HepG2 (cell line): ENCODE results near the gene RTP2. TPM values are rescaled to one million over a fixed set of nuclear protein-coding genes. Genes with fewer than 3 reads are reported as not detected.
A peak's percentile ranks its signal among the peaks of the same experiment; 100 is the strongest.

ENCODE experiments used
- ATF2 ChIP-seq: sonication (generic); formaldehyde crosslinking; IDR thresholded peaks from 2 replicates; pipeline ENCODE4 v1.4.0; 2020; ENCODE audit warnings: missing genetic modification reagents
- EED ChIP-seq: sonication (generic); formaldehyde crosslinking; IDR thresholded peaks from 2 replicates; pipeline ENCODE4 v1.5.0; 2020; ENCODE audit warnings: mild to moderate bottlenecking, missing genetic modification reagents
- GMEB1 ChIP-seq: sonication (generic); formaldehyde crosslinking; IDR thresholded peaks from 2 replicates; pipeline ENCODE4 v1.5.1; 2020; ENCODE audit warnings: missing genetic modification reagents, mild to moderate bottlenecking, borderline replicate concordance
- KLF16 ChIP-seq, 2 experiments: sonication (generic) in 1 of 2; formaldehyde crosslinking in 1 of 2; IDR thresholded peaks; 2 replicates each; pipeline versions ENCODE4 v1.6.1 to v1.8.0; 2016 to 2023; ENCODE audit warnings: missing genetic modification reagents in 2 of 2, missing compliant biosample characterization in 1 of 2
- ONECUT2 ChIP-seq: sonication (generic); formaldehyde crosslinking; IDR thresholded peaks from 2 replicates; pipeline ENCODE4 v1.4.0; 2020; ENCODE audit warnings: missing genetic modification reagents
- PLRG1 ChIP-seq: fragments of 450-650 bp; conservative IDR thresholded peaks from 2 replicates; pipeline ENCODE4 v1.6.1; 2016
- SAP130 ChIP-seq: IDR thresholded peaks from 2 replicates; pipeline ENCODE4 v1.6.1; 2016; ENCODE audit warnings: low read depth
- SMARCE1 ChIP-seq: fragments of 450-650 bp; IDR thresholded peaks from 2 replicates; pipeline ENCODE4 v1.6.1; 2017; ENCODE audit warnings: borderline replicate concordance
- TFE3 ChIP-seq: IDR thresholded peaks from 2 replicates; pipeline ENCODE4 v1.6.1; 2016
- ZBTB44 ChIP-seq: sonication (generic); formaldehyde crosslinking; IDR thresholded peaks from 2 replicates; pipeline ENCODE4 v1.4.0; 2020; ENCODE audit warnings: missing genetic modification reagents
- ZNF121 ChIP-seq: sonication (generic); formaldehyde crosslinking; IDR thresholded peaks from 2 replicates; pipeline ENCODE4 v1.5.0; 2020; ENCODE audit warnings: mild to moderate bottlenecking, missing genetic modification reagents
- ZNF251 ChIP-seq: sonication (generic); formaldehyde crosslinking; IDR thresholded peaks from 2 replicates; pipeline ENCODE4 v1.9.0; 2021; ENCODE audit warnings: mild to moderate bottlenecking, missing genetic modification reagents
- ZNF512 ChIP-seq: sonication (generic); formaldehyde crosslinking; IDR thresholded peaks from 2 replicates; pipeline ENCODE4 v1.4.0; 2020; ENCODE audit warnings: mild to moderate bottlenecking, missing genetic modification reagents
- ZNF598 ChIP-seq: sonication (generic); formaldehyde crosslinking; IDR thresholded peaks from 2 replicates; pipeline ENCODE4 v1.5.1; 2020; ENCODE audit warnings: mild to moderate bottlenecking, missing genetic modification reagents, borderline replicate concordance
- polyA plus RNA-seq, 8 experiments: library from polyadenylated mRNA; depleted of rRNA in 3 of 8; stranded (reverse) in 7 of 8; unstranded in 1 of 8; fragments of >200 nt; fragmentation: Illumina TruSeq in 4 of 8; extraction: Trizol in 4 of 8; gene quantifications; 2 replicates each; pipeline versions ENCODE4 v1.2.1 to v1.2.3, GENCODE V29; 2011 to 2016; ENCODE audit warnings: low read depth in 4 of 8, missing spikeins in 1 of 8, mixed read lengths in 1 of 8; ENCODE audit not compliant: insufficient read depth in 1 of 8
- total RNA-seq, 5 experiments: library from RNA; depleted of rRNA; stranded (reverse); fragments of >200 nt; fragmentation: Illumina TruSeq; extraction: Trizol; gene quantifications; 2 replicates each; pipeline ENCODE4 v1.2.3, GENCODE V29; 2016; ENCODE audit warnings: low read depth in 1 of 5
- TF ChIP-seq, protein P1 (sequence below): sonication (generic); formaldehyde crosslinking; IDR thresholded peaks from 2 replicates; pipeline ENCODE4 v1.8.1; 2023; ENCODE audit warnings: mild to moderate bottlenecking, missing genetic modification reagents
- TF ChIP-seq, protein P2 (sequence below): sonication (generic); formaldehyde crosslinking; IDR thresholded peaks from 2 replicates; pipeline ENCODE4 v1.8.1; 2022; ENCODE audit warnings: low read depth, mild to moderate bottlenecking, missing genetic modification reagents

The RTP2 gene
- total and polyA plus RNA-seq, 2 of the 13 experiments (the other 11 are each of a cell fraction or from before 2014, with no cell fraction given) = not detected

DNA sequence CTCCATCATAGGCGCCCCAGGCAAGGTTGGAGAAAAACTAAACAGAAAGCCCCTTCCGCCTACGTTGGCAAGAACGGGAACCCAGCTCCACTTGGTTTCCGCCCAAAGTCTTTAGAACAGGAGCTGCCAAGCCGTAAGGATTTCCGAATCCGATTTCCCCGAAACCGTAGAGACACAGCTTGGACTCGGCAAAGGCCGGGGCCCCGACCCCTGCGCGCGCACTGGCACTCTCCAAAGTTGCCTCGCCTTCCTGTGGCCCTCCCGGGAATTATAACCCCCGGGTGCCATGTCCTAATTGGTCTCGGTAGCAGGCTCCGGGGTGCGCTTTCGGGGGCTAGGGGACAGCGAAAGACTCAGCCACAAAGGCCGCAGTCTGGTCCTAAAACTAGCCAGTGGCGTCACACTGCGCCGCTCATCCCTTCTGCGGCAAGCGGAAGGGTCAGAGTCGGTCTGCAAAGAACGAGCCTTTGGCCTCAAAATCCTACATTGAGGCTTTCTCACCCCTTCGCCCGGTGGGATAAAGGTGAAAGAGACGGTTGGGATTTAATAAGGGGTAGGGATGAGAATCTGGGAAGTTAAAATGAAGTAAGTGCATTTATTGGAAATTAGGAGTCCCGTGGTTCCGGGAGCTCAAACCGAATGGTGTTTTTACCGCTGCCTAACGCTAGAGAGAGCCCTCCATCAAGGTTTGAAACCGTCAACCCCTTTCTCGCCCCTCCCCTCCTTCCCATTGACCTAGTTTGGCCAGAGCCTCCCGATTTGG is 36.2 kb upstream of the RTP2 start (continued):
- no peak for TF ChIP-seq SMARCE1
- no peak for TF ChIP-seq ZNF251 (CRISPR knock-in tag)
- 0 out of 2 replicates have a peak, but pooled peaks have one; percentile 23 for TF ChIP-seq ZNF512 (CRISPR knock-in tag)
- TF ChIP-seq, protein P1, sequence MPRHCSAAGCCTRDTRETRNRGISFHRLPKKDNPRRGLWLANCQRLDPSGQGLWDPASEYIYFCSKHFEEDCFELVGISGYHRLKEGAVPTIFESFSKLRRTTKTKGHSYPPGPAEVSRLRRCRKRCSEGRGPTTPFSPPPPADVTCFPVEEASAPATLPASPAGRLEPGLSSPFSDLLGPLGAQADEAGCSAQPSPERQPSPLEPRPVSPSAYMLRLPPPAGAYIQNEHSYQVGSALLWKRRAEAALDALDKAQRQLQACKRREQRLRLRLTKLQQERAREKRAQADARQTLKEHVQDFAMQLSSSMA (CRISPR knock-in tag) = no peak
- no peak for TF ChIP-seq ZBTB44
- TF ChIP-seq, protein P2, sequence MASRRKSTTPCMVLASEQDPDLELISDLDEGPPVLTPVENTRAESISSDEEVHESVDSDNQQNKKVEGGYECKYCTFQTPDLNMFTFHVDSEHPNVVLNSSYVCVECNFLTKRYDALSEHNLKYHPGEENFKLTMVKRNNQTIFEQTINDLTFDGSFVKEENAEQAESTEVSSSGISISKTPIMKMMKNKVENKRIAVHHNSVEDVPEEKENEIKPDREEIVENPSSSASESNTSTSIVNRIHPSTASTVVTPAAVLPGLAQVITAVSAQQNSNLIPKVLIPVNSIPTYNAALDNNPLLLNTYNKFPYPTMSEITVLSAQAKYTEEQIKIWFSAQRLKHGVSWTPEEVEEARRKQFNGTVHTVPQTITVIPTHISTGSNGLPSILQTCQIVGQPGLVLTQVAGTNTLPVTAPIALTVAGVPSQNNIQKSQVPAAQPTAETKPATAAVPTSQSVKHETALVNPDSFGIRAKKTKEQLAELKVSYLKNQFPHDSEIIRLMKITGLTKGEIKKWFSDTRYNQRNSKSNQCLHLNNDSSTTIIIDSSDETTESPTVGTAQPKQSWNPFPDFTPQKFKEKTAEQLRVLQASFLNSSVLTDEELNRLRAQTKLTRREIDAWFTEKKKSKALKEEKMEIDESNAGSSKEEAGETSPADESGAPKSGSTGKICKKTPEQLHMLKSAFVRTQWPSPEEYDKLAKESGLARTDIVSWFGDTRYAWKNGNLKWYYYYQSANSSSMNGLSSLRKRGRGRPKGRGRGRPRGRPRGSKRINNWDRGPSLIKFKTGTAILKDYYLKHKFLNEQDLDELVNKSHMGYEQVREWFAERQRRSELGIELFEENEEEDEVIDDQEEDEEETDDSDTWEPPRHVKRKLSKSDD (CRISPR knock-in tag) = 0 out of 2 replicates have a peak, but pooled peaks have one; percentile 12
- no peak for TF ChIP-seq PLRG1
- TF ChIP-seq SAP130 = 0 out of 2 replicates have a peak, but pooled peaks have one; percentile 5
- TF ChIP-seq GMEB1 (CRISPR knock-in tag) = no peak
- 0 out of 2 replicates have a peak, but pooled peaks have one; percentile 36 for TF ChIP-seq ATF2 (CRISPR knock-in tag)
- TF ChIP-seq TFE3 (CRISPR knock-in tag) = no peak
- no peak for TF ChIP-seq ONECUT2 (CRISPR knock-in tag)
- TF ChIP-seq ZNF121 (CRISPR knock-in tag) = no peak
- no peak for TF ChIP-seq ZNF598
- no peak for TF ChIP-seq EED
- 0 out of 4 replicates have a peak, but pooled peaks of 1 of the 2 experiments have one; percentile 33 for TF ChIP-seq KLF16 (CRISPR knock-in tag; IDR thresholded peaks at IDR 0.05)
